Measurements from ENCODE around the gene ANTXRL.
"Not testable (repeated sequence)": the region's sequence is repeated elsewhere in the genome, so short reads cannot be mapped to it uniquely, and the experiment has no call there.

The ANTXRL gene

GRCh38 chr10:46286991-46287693 lies at the start of gene ANTXRL:
Gene ANTXRL (plus strand): TSS chr10:46286997. CDS start chr10:46287263, 266 bp downstream.
- in situ Hi-C loops (cut with MboI; ENCODE audit: low pct_unique_long_range_greater_than_20kb, low sequenced_read_pairs): loop anchor here (10.0 kb wide), 1 partner anchor 1098 kb away; the partner anchor contains the start of gene ZNF488
- DNase-seq: no peak

GRCh38 chr10:46237815-46238510 lies 48.8 kb upstream of the ANTXRL start:
- in situ Hi-C loops (cut with MboI; ENCODE audit: low pct_unique_long_range_greater_than_20kb, low sequenced_read_pairs): loop anchor here (25.0 kb wide), 1 partner anchor 1001 kb away; no protein-coding TSS in a partner anchor
- DNase-seq: no peak

- DNase-seq: no peak
- in situ Hi-C loops (cut with MboI; ENCODE audit: low pct_unique_long_range_greater_than_20kb, low sequenced_read_pairs): loop anchor here (25.0 kb wide), 1 partner anchor 1002 kb away; no protein-coding TSS in a partner anchor
These were observed 47.5 kb upstream of the ANTXRL start for GRCh38 chr10:46239247-46239646.

- in situ Hi-C loops (cut with MboI; ENCODE audit: low pct_unique_long_range_greater_than_20kb, low sequenced_read_pairs): loop anchor here (25.0 kb wide), 1 partner anchor 1003 kb away; no protein-coding TSS in a partner anchor
- DNase-seq: no peak
These were observed 46.7 kb upstream of the ANTXRL start for GRCh38 chr10:46239993-46240683.

- in situ Hi-C loops (cut with MboI; ENCODE audit: low pct_unique_long_range_greater_than_20kb, low sequenced_read_pairs): loop anchor here (25.0 kb wide), 1 partner anchor 1004 kb away; no protein-coding TSS in a partner anchor
- no peak for DNase-seq
These were observed 45.9 kb upstream of the ANTXRL start for GRCh38 chr10:46240684-46241565.

GRCh38 chr10:46245381-46245900 lies 41.4 kb upstream of the ANTXRL start:
- no peak for DNase-seq
- in situ Hi-C loops (cut with MboI; ENCODE audit: low pct_unique_long_range_greater_than_20kb, low sequenced_read_pairs): loop anchor here (25.0 kb wide), 1 partner anchor 1008 kb away; no protein-coding TSS in a partner anchor

GRCh38 chr10:46246400-46247180 lies 40.2 kb upstream of the ANTXRL start:
- in situ Hi-C loops (cut with MboI; ENCODE audit: low pct_unique_long_range_greater_than_20kb, low sequenced_read_pairs): loop anchor here (25.0 kb wide), 1 partner anchor 1009 kb away; no protein-coding TSS in a partner anchor
- DNase-seq: not testable (repeated sequence)

- no peak for DNase-seq
- in situ Hi-C loops (cut with MboI; ENCODE audit: low pct_unique_long_range_greater_than_20kb, low sequenced_read_pairs): loop anchor here (25.0 kb wide), 1 partner anchor 1010 kb away; no protein-coding TSS in a partner anchor
These were observed 39.7 kb upstream of the ANTXRL start for GRCh38 chr10:46247181-46247475.

- DNase-seq: no peak
- in situ Hi-C loops (cut with MboI; ENCODE audit: low pct_unique_long_range_greater_than_20kb, low sequenced_read_pairs): loop anchor here (25.0 kb wide), 1 partner anchor 1011 kb away; no protein-coding TSS in a partner anchor
These were observed 38.8 kb upstream of the ANTXRL start for GRCh38 chr10:46247808-46248569.

GRCh38 chr10:46248651-46249146 lies 38.1 kb upstream of the ANTXRL start:
- no peak for DNase-seq
- in situ Hi-C loops (cut with MboI; ENCODE audit: low pct_unique_long_range_greater_than_20kb, low sequenced_read_pairs): loop anchor here (25.0 kb wide), 1 partner anchor 1011 kb away; no protein-coding TSS in a partner anchor

- in situ Hi-C loops (cut with MboI; ENCODE audit: low pct_unique_long_range_greater_than_20kb, low sequenced_read_pairs): loop anchor here (5.0 to 25.0 kb wide), 2 partner anchors 63 to 1012 kb away; no protein-coding TSS in a partner anchor
- DNase-seq: not testable (repeated sequence)
These were observed 37.0 kb upstream of the ANTXRL start for GRCh38 chr10:46249617-46250344.

- no peak for DNase-seq
- in situ Hi-C loops (cut with MboI; ENCODE audit: low pct_unique_long_range_greater_than_20kb, low sequenced_read_pairs): loop anchor here (5.0 kb wide), 1 partner anchor 62 kb away; no protein-coding TSS in a partner anchor
These were observed 36.3 kb upstream of the ANTXRL start for GRCh38 chr10:46250481-46250880.

- no peak for DNase-seq
- in situ Hi-C loops (cut with MboI; ENCODE audit: low pct_unique_long_range_greater_than_20kb, low sequenced_read_pairs): loop anchor here (5.0 kb wide), 1 partner anchor 61 kb away; no protein-coding TSS in a partner anchor
These were observed 35.6 kb upstream of the ANTXRL start for GRCh38 chr10:46250898-46251856.

GRCh38 chr10:46251857-46252847 lies 34.6 kb upstream of the ANTXRL start:
- in situ Hi-C loops (cut with MboI; ENCODE audit: low pct_unique_long_range_greater_than_20kb, low sequenced_read_pairs): loop anchor here (5.0 kb wide), 1 partner anchor 60 kb away; no protein-coding TSS in a partner anchor
- no peak for DNase-seq

Data from KBM-7 (cell line).